ENCODE measurements around the gene AVPI1. TPM values are rescaled to one million over a fixed set of nuclear protein-coding genes. Genes with fewer than 3 reads are reported as not detected.

Gene AVPI1
- total RNA-seq, 1 donor from 2014 or later: 7.9 TPM

GRCh38 chr10:97628228-97628627, 58.8 kb downstream of the AVPI1 start:
- intact Hi-C loops (cut with DNase I): no loop called here
- DNase-seq (no peak), ATAC-seq (ENCODE audit: poor library complexity) (no peak)

- intact Hi-C loops (cut with DNase I): no loop called here
- no peak for DNase-seq
- ATAC-seq (ENCODE audit: poor library complexity): no peak
These were observed 59.3 kb downstream of the AVPI1 start for GRCh38 chr10:97627731-97628130.

Other genes starting within 250 kb of the AVPI1 start
- 14.5 TPM for gene EXOSC1, start 241.2 kb downstream of the AVPI1 start, total RNA-seq
- gene ZDHHC16, start 241.1 kb downstream of the AVPI1 start, total RNA-seq: 18.5 TPM
- 34.0 TPM for gene MMS19, start 188.8 kb downstream of the AVPI1 start, total RNA-seq
- gene UBTD1, start 188.3 kb downstream of the AVPI1 start, total RNA-seq: 26.7 TPM
- 152 TPM for gene ANKRD2, start 114.5 kb downstream of the AVPI1 start, total RNA-seq
- 18.7 TPM for gene HOGA1, start 102.9 kb downstream of the AVPI1 start, total RNA-seq
- gene C10orf62, start 97.5 kb downstream of the AVPI1 start, total RNA-seq: 0.48 TPM
- gene MORN4, start 53.7 kb downstream of the AVPI1 start, total RNA-seq: 8.1 TPM
- gene PI4K2A, start 46.6 kb downstream of the AVPI1 start, total RNA-seq: 9.9 TPM
- 6.4 TPM for gene MARVELD1, start 26.5 kb upstream of the AVPI1 start, total RNA-seq
- gene ZFYVE27, start 49.9 kb upstream of the AVPI1 start, total RNA-seq: 10.6 TPM
- gene SFRP5, start 84.8 kb upstream of the AVPI1 start, total RNA-seq: 2.1 TPM
- gene GOLGA7B, start 162.6 kb upstream of the AVPI1 start, total RNA-seq: 0.11 TPM

All from Right ventricle myocardium superior (tissue), 1 donor.